ENCODE data around the gene NIPSNAP2.
"Not testable (repeated sequence)": the region's sequence is repeated elsewhere in the genome, so short reads cannot be mapped to it uniquely, and the experiment has no call there.

NIPSNAP2 gene

DNA sequence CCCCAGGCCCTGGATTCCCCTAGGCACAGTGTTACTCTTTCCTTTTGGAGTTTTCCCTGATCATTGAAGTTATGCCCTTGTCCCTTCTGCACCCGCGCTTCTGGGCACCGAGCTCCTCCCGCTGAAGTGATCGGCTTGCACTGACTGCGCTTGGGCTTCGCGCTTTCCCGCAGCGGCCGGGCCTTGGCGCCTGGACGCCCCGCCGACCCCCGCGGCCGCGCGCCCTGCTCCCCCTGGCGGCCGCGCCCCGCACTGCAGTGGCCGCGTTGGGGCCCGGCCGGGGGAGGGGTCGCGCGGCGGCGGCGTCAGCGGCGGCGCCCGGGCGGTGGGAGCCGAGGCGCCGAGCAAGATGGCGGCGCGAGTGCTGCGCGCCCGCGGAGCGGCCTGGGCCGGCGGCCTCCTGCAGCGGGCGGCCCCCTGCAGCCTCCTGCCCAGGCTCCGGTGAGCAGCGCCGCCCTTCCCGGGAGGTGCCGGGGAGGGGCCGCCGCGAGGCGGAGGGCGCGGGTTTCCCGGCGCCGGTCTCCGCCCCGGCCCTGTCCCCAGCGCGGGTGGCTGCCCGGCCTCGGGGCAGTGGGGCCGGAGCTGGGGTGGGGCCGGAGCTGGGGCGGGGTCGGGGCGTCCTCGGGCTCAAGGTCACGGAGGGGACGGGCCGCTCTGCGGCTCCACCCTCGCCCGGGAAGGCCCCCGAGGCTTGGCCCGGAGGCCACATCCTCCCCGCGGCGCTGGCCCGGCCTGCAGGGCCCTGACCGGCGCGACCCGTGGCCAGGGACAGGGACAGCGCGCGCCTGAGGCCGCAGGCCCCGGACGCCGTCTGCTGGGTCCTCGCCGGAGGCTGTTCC lies at the start of gene NIPSNAP2:
TSS of gene NIPSNAP2 (plus strand) at position 325 of the 839 bp plus-strand sequence. CDS start at position 350, 25 bp downstream.
- DNase-seq (ENCODE audit: low read depth in 3 of 3, low spot score in 1 of 3), result peak in 2 of 3 donors; percentile 38 to 63

DNA sequence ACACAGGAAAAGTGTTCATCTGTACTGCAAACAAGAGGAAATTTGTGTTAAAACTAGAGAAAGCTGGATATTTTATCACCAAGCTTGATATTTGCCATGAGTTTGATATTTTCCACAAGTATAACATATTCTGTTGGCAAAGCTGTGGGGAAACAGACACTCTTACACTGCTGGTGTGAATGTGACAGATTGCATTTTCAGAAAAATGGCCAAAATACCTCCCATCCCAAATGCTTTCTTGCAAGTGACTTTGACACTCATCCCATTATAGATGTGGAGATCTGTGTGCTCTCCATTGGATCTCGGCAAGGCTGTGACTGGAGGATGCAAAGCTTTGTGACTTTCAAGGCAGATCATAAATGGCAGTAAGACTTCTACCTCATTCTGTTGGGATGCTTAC lies 46.6 kb upstream of the NIPSNAP2 start:
- DNase-seq (ENCODE audit: low read depth in 3 of 3, low spot score in 1 of 3), result no peak

GRCh38 chr7:55928006-55928767 lies 36.2 kb upstream of the NIPSNAP2 start:
- DNase-seq (ENCODE audit: low read depth in 3 of 3, low spot score in 1 of 3), result no peak

- DNase-seq (ENCODE audit: low read depth in 3 of 3, low spot score in 1 of 3), result no peak
Measured at GRCh38 chr7:55931421-55932151, 32.8 kb upstream of the NIPSNAP2 start.

- no peak for DNase-seq (ENCODE audit: low read depth in 3 of 3, low spot score in 1 of 3)
Measured at GRCh38 chr7:55939514-55940123, 24.8 kb upstream of the NIPSNAP2 start.

DNA sequence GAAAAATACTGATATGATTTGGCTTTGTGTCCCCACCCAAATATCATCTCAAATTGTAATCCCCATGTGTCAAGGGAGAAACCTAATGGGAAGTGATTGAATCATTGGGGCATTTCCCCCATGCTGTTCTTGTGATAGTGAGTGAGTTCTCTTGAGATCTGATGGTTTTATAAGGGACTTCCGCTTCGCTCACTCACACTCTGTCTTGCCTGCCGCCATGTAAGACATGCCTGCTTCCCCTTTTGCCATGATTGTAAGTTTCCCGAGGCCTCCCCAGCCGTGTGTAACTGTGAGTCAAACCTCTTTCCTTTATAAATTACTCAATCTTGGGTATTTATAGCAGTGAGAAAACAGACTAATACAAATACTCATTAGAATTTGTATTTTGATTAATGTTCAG lies 17.8 kb upstream of the NIPSNAP2 start:
- DNase-seq (ENCODE audit: low read depth in 3 of 3, low spot score in 1 of 3), result no peak

- DNase-seq (ENCODE audit: low read depth in 3 of 3, low spot score in 1 of 3), result peak; percentile 73 to 85 (median 81)
Measured at GRCh38 chr7:55951637-55952351, 12.6 kb upstream of the NIPSNAP2 start, which contains the start of gene MRPS17. Gene MRPS17, plus strand, starts transcription at chr7:55951877. Its CDS starts 1,319 bp downstream, at chr7:55953196.

- not testable (repeated sequence) for DNase-seq (ENCODE audit: low read depth in 3 of 3, low spot score in 1 of 3)
Measured at GRCh38 chr7:55952352-55952671, 12.1 kb upstream of the NIPSNAP2 start.

DNA sequence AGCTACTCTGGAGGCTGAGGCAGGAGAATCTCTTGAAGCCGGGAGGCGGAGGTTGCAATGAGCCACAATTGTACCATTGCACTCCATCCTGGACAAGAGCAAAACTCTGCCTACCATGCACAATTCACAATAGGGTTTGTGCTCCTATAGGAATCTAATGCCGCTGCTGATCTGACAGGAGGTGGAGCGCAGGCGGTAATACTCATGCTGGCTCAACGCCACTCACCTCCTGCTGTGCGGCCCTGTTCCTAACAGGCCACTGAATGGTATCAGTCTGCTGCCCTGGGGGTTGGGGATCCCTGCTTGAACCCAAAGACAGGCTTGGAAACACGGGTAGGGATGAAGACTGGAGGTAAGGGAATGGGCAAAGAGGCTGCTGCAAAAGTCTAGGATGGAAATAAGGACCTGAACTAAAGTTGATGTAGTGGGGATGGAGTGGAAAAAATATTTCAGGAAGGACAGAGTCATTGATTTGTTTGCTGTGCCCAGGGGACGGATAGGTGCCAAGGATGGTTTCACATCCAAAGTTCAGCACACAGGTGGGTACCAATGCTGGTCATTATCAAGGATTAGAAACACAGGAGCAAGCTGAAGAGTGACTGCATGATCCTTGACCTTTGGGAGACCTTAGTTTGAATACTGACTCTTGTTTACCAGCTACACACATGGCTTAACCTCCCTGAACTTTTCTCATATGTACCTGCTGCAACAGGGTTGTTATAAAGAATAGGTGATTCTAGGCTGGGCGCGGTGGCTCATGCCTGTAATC lies 10.5 kb upstream of the NIPSNAP2 start:
- no peak for DNase-seq (ENCODE audit: low read depth in 3 of 3, low spot score in 1 of 3)

- DNase-seq (ENCODE audit: low read depth in 3 of 3, low spot score in 1 of 3), result no peak
Measured at GRCh38 chr7:55957190-55957589, 7.2 kb upstream of the NIPSNAP2 start.

DNA sequence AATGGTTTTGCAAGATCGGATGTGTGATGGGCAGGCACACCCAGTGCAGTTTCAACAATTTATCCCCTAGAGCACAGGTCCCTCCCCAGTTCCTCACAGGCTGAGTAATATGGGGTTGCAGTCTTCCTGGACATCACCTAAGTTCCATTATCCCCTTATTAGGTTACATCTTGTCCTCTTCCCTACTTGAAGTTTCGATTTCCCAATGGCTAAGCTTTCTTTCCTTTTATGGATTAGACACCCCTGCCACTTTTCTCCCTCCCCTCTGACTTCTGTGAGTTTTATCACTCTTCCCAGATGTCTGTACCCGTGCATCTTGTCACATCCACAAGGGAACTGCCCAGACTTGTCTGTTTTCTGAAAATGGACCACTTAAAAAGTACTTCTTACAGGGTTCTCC lies 2.4 kb upstream of the NIPSNAP2 start:
- no peak for DNase-seq (ENCODE audit: low read depth in 3 of 3, low spot score in 1 of 3)

DNA sequence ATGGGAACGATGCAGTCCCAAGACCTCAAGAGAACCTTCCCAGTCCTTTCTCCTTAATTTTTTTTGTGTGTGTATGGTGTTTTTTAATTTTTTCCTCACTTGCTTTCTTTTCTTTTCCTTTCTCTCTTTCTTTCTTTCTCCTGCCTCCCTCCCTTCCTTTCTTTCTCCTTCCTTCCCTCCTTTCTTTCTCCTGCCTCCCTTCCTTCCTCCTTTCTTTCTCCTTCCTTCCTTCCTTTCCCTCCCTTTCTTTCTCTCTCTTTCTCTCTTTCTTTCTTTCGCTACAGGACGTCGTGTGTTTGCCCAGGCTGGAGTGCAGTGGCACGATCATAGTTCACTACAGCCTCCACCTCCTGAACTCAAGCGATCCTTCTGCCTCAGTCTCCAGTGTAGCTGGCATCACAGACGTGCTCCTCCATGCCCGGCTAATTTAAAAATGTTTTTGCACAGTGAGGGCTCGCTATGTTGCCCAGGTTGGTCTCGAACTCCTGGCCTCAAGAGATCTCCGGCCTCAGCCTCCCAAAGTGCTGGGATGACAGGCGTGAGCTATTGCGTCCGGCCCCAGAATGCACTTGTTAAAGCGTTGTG lies 709 bp upstream of the NIPSNAP2 start:
- DNase-seq (ENCODE audit: low read depth in 3 of 3, low spot score in 1 of 3), result no peak

GRCh38 chr7:55965100-55965470 lies 700 bp downstream of the NIPSNAP2 start:
- DNase-seq (ENCODE audit: low read depth in 3 of 3, low spot score in 1 of 3), result no peak

DNA sequence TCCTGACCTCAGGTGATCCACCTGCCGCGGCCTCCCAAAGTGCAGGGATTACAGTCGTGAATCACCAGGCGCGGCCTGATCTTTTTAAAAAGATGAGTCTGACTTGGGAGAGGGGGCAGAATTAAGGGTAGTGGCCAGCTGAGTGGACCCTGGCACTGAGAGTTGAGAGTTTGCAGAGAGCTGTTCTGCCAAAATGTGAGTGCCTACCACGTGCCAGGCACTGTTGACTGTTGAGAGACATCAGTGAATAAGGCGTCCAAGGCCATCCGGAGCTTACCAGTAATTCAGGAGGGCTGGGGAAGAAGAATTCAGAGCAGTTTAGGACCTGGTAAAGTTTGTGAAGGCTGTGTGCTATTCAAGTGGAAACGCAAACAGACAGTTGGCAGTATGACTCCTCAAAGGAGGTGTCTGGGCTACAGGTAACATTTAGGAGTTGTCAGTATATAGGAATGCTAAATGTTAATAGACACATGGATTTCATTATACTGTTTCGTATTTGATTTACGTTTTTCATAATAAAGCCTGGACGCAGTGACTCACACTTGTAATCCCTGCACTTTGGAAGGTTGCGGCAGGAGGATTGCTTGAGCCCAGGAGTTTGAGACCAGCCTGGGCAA lies 1.5 kb downstream of the NIPSNAP2 start:
- DNase-seq (ENCODE audit: low read depth in 3 of 3, low spot score in 1 of 3), result no peak

- no peak for DNase-seq (ENCODE audit: low read depth in 3 of 3, low spot score in 1 of 3)
Measured at GRCh38 chr7:55966851-55967250, 2.5 kb downstream of the NIPSNAP2 start.

DNA sequence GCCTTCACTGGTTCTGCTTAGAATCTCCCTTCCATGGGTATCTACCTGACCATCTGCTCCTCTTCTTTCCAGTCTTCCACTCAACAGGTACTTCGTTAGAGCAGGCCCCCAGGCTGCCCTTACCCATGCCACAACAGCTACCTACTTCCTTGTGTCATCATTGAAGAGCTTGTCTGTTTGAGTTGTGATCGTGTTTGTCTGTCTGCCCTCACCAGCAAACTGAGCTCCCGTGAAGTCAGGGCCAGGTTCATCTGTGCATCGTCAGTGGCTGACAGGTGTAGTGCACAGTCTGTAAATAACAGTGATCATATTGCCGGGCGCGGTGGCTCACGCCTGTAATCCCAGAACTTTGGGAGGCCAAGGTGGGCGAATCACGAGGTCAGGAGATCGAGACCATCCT lies 5.0 kb downstream of the NIPSNAP2 start:
- no peak for DNase-seq (ENCODE audit: low read depth in 3 of 3, low spot score in 1 of 3)

DNA sequence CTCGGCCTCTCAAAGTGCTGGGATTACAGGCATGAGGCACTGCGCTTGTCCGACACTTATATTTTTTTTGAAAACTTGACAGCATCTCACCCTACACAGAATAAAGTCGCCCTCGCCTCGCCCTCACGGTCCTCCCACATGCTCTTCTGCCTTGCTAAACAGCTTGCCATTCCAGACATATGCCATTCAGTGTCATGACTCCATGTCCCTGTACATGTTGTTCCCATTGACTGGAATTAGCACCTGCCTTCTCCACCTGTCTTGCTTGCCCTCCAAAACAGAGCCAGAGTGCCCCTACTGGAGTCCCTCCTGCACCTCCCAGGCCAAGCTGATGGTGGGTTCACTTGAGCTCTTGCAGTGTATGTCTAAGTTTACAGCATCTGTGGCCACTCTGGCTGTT lies 6.2 kb downstream of the NIPSNAP2 start:
- DNase-seq (ENCODE audit: low read depth in 3 of 3, low spot score in 1 of 3), result no peak

DNA sequence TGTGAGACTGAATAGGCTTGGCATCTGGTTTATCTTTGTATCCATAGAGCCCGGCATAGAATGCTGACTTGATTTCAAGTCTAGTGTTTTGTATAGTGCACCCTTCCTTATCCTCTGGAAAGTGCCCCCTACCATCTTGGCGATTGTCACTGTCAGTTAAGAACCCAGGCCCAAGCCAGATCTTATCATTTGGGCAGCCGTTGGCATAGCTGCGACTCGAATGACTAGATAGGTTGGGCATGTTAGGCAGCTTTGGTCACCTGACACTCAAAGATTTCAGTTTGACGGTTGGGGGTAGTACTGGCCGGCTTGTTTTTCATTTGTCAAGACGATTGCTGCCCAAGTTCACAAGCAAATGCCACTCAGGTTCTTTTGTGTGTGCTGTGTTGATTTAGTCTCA lies 6.6 kb downstream of the NIPSNAP2 start:
- DNase-seq (ENCODE audit: low read depth in 3 of 3, low spot score in 1 of 3), result no peak

DNA sequence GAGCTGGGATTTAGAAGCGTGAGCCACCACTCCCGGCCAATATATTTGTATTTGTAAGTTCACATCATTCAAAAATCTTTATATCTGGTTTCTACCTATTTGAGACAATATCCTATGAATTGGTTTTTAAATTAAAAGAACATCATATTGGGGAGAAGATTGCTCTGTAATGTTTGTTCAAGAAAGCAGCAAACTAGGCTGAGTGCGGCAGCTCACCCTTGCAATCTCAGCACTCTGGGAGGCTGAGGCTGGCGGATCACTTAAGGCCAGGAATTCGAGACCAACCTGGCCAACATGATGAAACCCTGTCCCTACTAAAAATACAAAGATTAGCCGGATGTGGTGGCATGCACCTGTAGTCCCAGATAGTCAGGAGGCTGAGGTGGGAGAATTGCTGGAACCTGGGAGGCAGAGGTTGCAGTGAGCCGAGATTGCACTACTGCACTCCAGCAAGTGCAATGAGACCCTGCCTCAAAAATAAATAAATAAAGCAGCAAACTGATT lies 9.4 kb downstream of the NIPSNAP2 start:
- DNase-seq (ENCODE audit: low read depth in 3 of 3, low spot score in 1 of 3), result no peak

All from stimulated activated CD4-positive, alpha-beta T cell treated with anti-CD3 and anti-CD28 coated beads, TNF-alpha, amount 100 ng/mL, for 1 hour (primary cell).